HAP-1 (cell line): ENCODE measurements around the gene ICA1.
"Not testable (repeated sequence)": the region's sequence is repeated elsewhere in the genome, so short reads cannot be mapped to it uniquely, and the experiment has no call there.

Source experiments
- DNase-seq, 2 experiments: peaks; one replicate each; pipeline ENCODE4 v3.0.0-alpha.2; 2016 to 2020; ENCODE audit warnings: low spot score in 2 of 2
- H3K27me3 ChIP-seq: fragments of 250-450 bp; sonication (Bioruptor Pico); 2 replicates; pipeline ENCODE4 v1.5.1; 2020; ENCODE audit warnings: low read depth, mild to moderate bottlenecking, moderate library complexity
- H3K36me3 ChIP-seq: fragments of 250-450 bp; sonication (Bioruptor Pico); replicated peaks from 2 replicates; pipeline ENCODE4 v1.5.1; 2020; ENCODE audit warnings: mild to moderate bottlenecking
- H3K4me1 ChIP-seq: fragments of 250-450 bp; sonication (Bioruptor Pico); 2 replicates; pipeline ENCODE4 v1.5.1; 2020; ENCODE audit warnings: mild to moderate bottlenecking
- H3K4me3 ChIP-seq: fragments of 250-450 bp; sonication (Bioruptor Pico); 2 replicates; pipeline ENCODE4 v1.5.1; 2020; ENCODE audit warnings: mild to moderate bottlenecking, moderate library complexity
- H3K9me3 ChIP-seq: fragments of 250-450 bp; sonication (Bioruptor Pico); 2 replicates; pipeline ENCODE4 v1.5.1; 2020; ENCODE audit warnings: mild to moderate bottlenecking, moderate library complexity
- in situ Hi-C: fragments of 300-500 bp; cut with MboI; formaldehyde crosslinking; loops from 3 replicates; pipeline ENCODE4 v1.14.3; 2020; ENCODE audit warnings: low sequenced_read_pairs, inconsistent platforms, mixed read lengths

Gene ICA1

GRCh38 chr7:8255680-8256655 lies 6.0 kb downstream of the ICA1 start:
- in situ Hi-C loops, result no loop called here

GRCh38 chr7:8254667-8255066 lies 7.3 kb downstream of the ICA1 start:
- Histone ChIP-seq H3K4me1 (no peaks in the 10 kb centered on the region), H3K36me3 (no peaks in the 10 kb centered on the region), H3K4me3 (no peak overlapping the region), H3K27me3 (0 out of 2 replicates have a peak, but pooled peaks cover 3% of the 10 kb centered on the region), H3K9me3 (no peaks in the 10 kb centered on the region)
- DNase-seq, result no peak
- in situ Hi-C loops, result no loop called here

More at GRCh38 chr7:8255680-8256655, 6.0 kb downstream of the ICA1 start:
- no peak overlapping the region for H3K4me3 ChIP-seq
- no peaks in the 10 kb centered on the region for H3K4me1 ChIP-seq
- H3K9me3 ChIP-seq, result no peaks in the 10 kb centered on the region
- no peaks in the 10 kb centered on the region for H3K36me3 ChIP-seq
- H3K27me3 ChIP-seq, result 0 out of 2 replicates have a peak, but pooled peaks cover 3% of the 10 kb centered on the region
- DNase-seq, result no peak

- DNase-seq, result no peak
- H3K9me3 ChIP-seq, result no peaks in the 10 kb centered on the region
- H3K4me3 ChIP-seq, result no peak overlapping the region
- no peaks in the 10 kb centered on the region for H3K36me3 ChIP-seq
- 0 out of 2 replicates have a peak, but pooled peaks cover 3% of the 10 kb centered on the region for H3K27me3 ChIP-seq
- H3K4me1 ChIP-seq, result no peaks in the 10 kb centered on the region
- in situ Hi-C loops, result no loop called here
Observed at GRCh38 chr7:8254215-8254614, 7.8 kb downstream of the ICA1 start.

- no peak for DNase-seq
- in situ Hi-C loops, result no loop called here
- H3K36me3 ChIP-seq, result no peaks in the 10 kb centered on the region
Observed at GRCh38 chr7:8251195-8251594, 10.8 kb downstream of the ICA1 start.

GRCh38 chr7:8250547-8250946 lies 11.4 kb downstream of the ICA1 start:
- Histone ChIP-seq H3K9me3 (no peaks in the 10 kb centered on the region), H3K4me1 (no peaks in the 10 kb centered on the region), H3K4me3 (no peak overlapping the region), H3K36me3 (no peaks in the 10 kb centered on the region), H3K27me3 (0 out of 2 replicates have a peak, but pooled peaks cover 3% of the 10 kb centered on the region)
- no peak for DNase-seq
- in situ Hi-C loops, result no loop called here

More at GRCh38 chr7:8251195-8251594, 10.8 kb downstream of the ICA1 start:
- Histone ChIP-seq H3K4me3 (no peak overlapping the region), H3K27me3 (0 out of 2 replicates have a peak, but pooled peaks cover 3% of the 10 kb centered on the region), H3K9me3 (no peaks in the 10 kb centered on the region), H3K4me1 (no peaks in the 10 kb centered on the region)

- DNase-seq, result no peak
- in situ Hi-C loops, result no loop called here
- no peaks in the 10 kb centered on the region for H3K36me3 ChIP-seq
- no peaks in the 10 kb centered on the region for H3K4me1 ChIP-seq
- H3K4me3 ChIP-seq, result no peak overlapping the region
- H3K9me3 ChIP-seq, result no peaks in the 10 kb centered on the region
- H3K27me3 ChIP-seq, result 0 out of 2 replicates have a peak, but pooled peaks cover 3% of the 10 kb centered on the region
Observed at GRCh38 chr7:8249121-8249520, 12.8 kb downstream of the ICA1 start.

- Histone ChIP-seq H3K27me3 (no peaks in the 10 kb centered on the region), H3K9me3 (no peaks in the 10 kb centered on the region), H3K4me3 (no peak overlapping the region), H3K4me1 (no peaks in the 10 kb centered on the region), H3K36me3 (no peaks in the 10 kb centered on the region)
- in situ Hi-C loops, result no loop called here
- no peak for DNase-seq
Observed at GRCh38 chr7:8246020-8246419, 15.9 kb downstream of the ICA1 start.

GRCh38 chr7:8245032-8245431 lies 16.9 kb downstream of the ICA1 start:
- in situ Hi-C loops, H3K36me3 ChIP-seq, H3K4me1 ChIP-seq, H3K4me3 ChIP-seq, H3K9me3 ChIP-seq, H3K27me3 ChIP-seq, DNase-seq: not testable (repeated sequence)

GRCh38 chr7:8243059-8243458 lies 18.9 kb downstream of the ICA1 start:
- in situ Hi-C loops, H3K4me3 ChIP-seq, DNase-seq, H3K36me3 ChIP-seq, H3K27me3 ChIP-seq, H3K4me1 ChIP-seq, H3K9me3 ChIP-seq: not testable (repeated sequence)

- in situ Hi-C loops, H3K36me3 ChIP-seq, H3K9me3 ChIP-seq, H3K27me3 ChIP-seq, H3K4me3 ChIP-seq, H3K4me1 ChIP-seq: not testable (repeated sequence)
- DNase-seq, result peak in 1 of 2 experiments; percentile 15
Observed at GRCh38 chr7:8239702-8240362, 22.1 kb downstream of the ICA1 start.

GRCh38 chr7:8236780-8237407 lies 25.1 kb downstream of the ICA1 start:
- in situ Hi-C loops, result no loop called here
- no peak overlapping the region for H3K4me3 ChIP-seq
- no peaks in the 10 kb centered on the region for H3K9me3 ChIP-seq
- no peaks in the 10 kb centered on the region for H3K36me3 ChIP-seq
- no peaks in the 10 kb centered on the region for H3K4me1 ChIP-seq
- DNase-seq, result no peak
- H3K27me3 ChIP-seq, result peaks cover 4% of the 10 kb centered on the region

- no peaks in the 10 kb centered on the region for H3K36me3 ChIP-seq
- no peaks in the 10 kb centered on the region for H3K27me3 ChIP-seq
- in situ Hi-C loops, result no loop called here
- H3K4me3 ChIP-seq, result no peak overlapping the region
- H3K9me3 ChIP-seq, result no peaks in the 10 kb centered on the region
- DNase-seq, result no peak
- H3K4me1 ChIP-seq, result no peaks in the 10 kb centered on the region
Observed at GRCh38 chr7:8232999-8233847, 28.7 kb downstream of the ICA1 start.

- Histone ChIP-seq H3K4me1 (no peaks in the 10 kb centered on the region), H3K27me3 (no peaks in the 10 kb centered on the region), H3K9me3 (no peaks in the 10 kb centered on the region), H3K4me3 (no peak overlapping the region), H3K36me3 (no peaks in the 10 kb centered on the region)
- in situ Hi-C loops, result no loop called here
- DNase-seq, result no peak
Observed at GRCh38 chr7:8229927-8230326, 32.0 kb downstream of the ICA1 start.
